Measurements from ENCODE around the gene MOXD1. TPM values are rescaled to one million over a fixed set of nuclear protein-coding genes. Genes with fewer than 3 reads are reported as not detected.

MOXD1 gene
- total RNA-seq, 2 experiments from 2014 or later = not detected

GRCh38 chr6:132390017-132390416 is 11.3 kb downstream of the MOXD1 start:
- H3K27ac Mint-ChIP-seq = no peak overlapping the region
- peaks cover 8% of the 10 kb centered on the region for H3K9me3 Mint-ChIP-seq
- H3K36me3 Mint-ChIP-seq = no peaks in the 10 kb centered on the region
- no peak overlapping the region for H3K4me3 Mint-ChIP-seq
- no peaks in the 10 kb centered on the region for H3K4me1 Mint-ChIP-seq
- no peak for DNase-seq
- no peak for ATAC-seq (ENCODE audit: low read depth)
- POLR2A ChIA-PET = no interaction called here
- peaks cover 10% of the 10 kb centered on the region for H3K27me3 Mint-ChIP-seq

GRCh38 chr6:132388291-132388690 is 13.0 kb downstream of the MOXD1 start:
- Mint-ChIP-seq H3K27me3 (no peaks in the 10 kb centered on the region), H3K9me3 (peaks cover 3% of the 10 kb centered on the region), H3K36me3 (no peaks in the 10 kb centered on the region), H3K4me3 (no peak overlapping the region), H3K27ac (no peak overlapping the region), H3K4me1 (no peaks in the 10 kb centered on the region)
- POLR2A ChIA-PET = no interaction called here
- no peak for ATAC-seq (ENCODE audit: low read depth)
- no peak for DNase-seq

- Mint-ChIP-seq H3K27ac (no peak overlapping the region), H3K4me1 (no peaks in the 10 kb centered on the region), H3K36me3 (no peaks in the 10 kb centered on the region), H3K27me3 (peaks cover 20% of the 10 kb centered on the region), H3K9me3 (peaks cover 8% of the 10 kb centered on the region), H3K4me3 (no peak overlapping the region)
- POLR2A ChIA-PET = no interaction called here
- ATAC-seq (ENCODE audit: low read depth) = no peak
- DNase-seq = no peak
These were observed 18.6 kb downstream of the MOXD1 start for GRCh38 chr6:132382630-132383175.

GRCh38 chr6:132381381-132381780 is 19.9 kb downstream of the MOXD1 start:
- POLR2A ChIA-PET = no interaction called here
- H3K4me1 Mint-ChIP-seq = no peaks in the 10 kb centered on the region

GRCh38 chr6:132380358-132381029 is 20.8 kb downstream of the MOXD1 start:
- DNase-seq (no peak), ATAC-seq (ENCODE audit: low read depth) (no peak)
- H3K36me3 Mint-ChIP-seq = no peaks in the 10 kb centered on the region
- H3K9me3 Mint-ChIP-seq = peaks cover 8% of the 10 kb centered on the region
- H3K27me3 Mint-ChIP-seq = peaks cover 23% of the 10 kb centered on the region
- no peaks in the 10 kb centered on the region for H3K4me1 Mint-ChIP-seq
- H3K4me3 Mint-ChIP-seq = no peak overlapping the region
- H3K27ac Mint-ChIP-seq = no peak overlapping the region
- POLR2A ChIA-PET = no interaction called here

More at GRCh38 chr6:132381381-132381780, 19.9 kb downstream of the MOXD1 start:
- DNase-seq (no peak), ATAC-seq (ENCODE audit: low read depth) (no peak)
- Mint-ChIP-seq H3K4me3 (no peak overlapping the region), H3K27ac (no peak overlapping the region), H3K9me3 (peaks cover 8% of the 10 kb centered on the region), H3K27me3 (peaks cover 23% of the 10 kb centered on the region), H3K36me3 (no peaks in the 10 kb centered on the region)

GRCh38 chr6:132369526-132369925 is 31.7 kb downstream of the MOXD1 start:
- H3K27me3 Mint-ChIP-seq = peaks cover 19% of the 10 kb centered on the region
- H3K9me3 Mint-ChIP-seq = no peaks in the 10 kb centered on the region
- no peaks in the 10 kb centered on the region for H3K36me3 Mint-ChIP-seq
- peaks cover 4% of the 10 kb centered on the region for H3K4me1 Mint-ChIP-seq
- POLR2A ChIA-PET = no interaction called here
- no peak overlapping the region for H3K27ac Mint-ChIP-seq
- H3K4me3 Mint-ChIP-seq = no peak overlapping the region
- ATAC-seq (ENCODE audit: low read depth) (no peak), DNase-seq (no peak)

- DNase-seq (no peak), ATAC-seq (ENCODE audit: low read depth) (no peak)
- Mint-ChIP-seq H3K36me3 (no peaks in the 10 kb centered on the region), H3K27ac (no peak overlapping the region), H3K4me1 (peaks cover 4% of the 10 kb centered on the region), H3K4me3 (no peak overlapping the region), H3K27me3 (peaks cover 20% of the 10 kb centered on the region), H3K9me3 (no peaks in the 10 kb centered on the region)
- POLR2A ChIA-PET = no interaction called here
These were observed 32.3 kb downstream of the MOXD1 start for GRCh38 chr6:132368916-132369481.

- Mint-ChIP-seq H3K4me3 (peak overlapping the region; percentile 26), H3K27me3 (peaks cover 18% of the 10 kb centered on the region), H3K27ac (no peak overlapping the region), H3K4me1 (peaks cover 4% of the 10 kb centered on the region), H3K9me3 (no peaks in the 10 kb centered on the region), H3K36me3 (no peaks in the 10 kb centered on the region)
- ATAC-seq (ENCODE audit: low read depth) = peak; percentile 67
- no peak for DNase-seq
- POLR2A ChIA-PET = no interaction called here
These were observed 35.9 kb downstream of the MOXD1 start for GRCh38 chr6:132365281-132365907.

- POLR2A ChIA-PET = interaction anchor here (0.6 kb wide), 1 partner anchor 24 kb away, joined by 3 read pairs; no protein-coding TSS in a partner anchor
- H3K4me3 Mint-ChIP-seq = no peak overlapping the region
- H3K27me3 Mint-ChIP-seq = peaks cover 17% of the 10 kb centered on the region
- H3K9me3 Mint-ChIP-seq = no peaks in the 10 kb centered on the region
- no peak for ATAC-seq (ENCODE audit: low read depth)
- H3K4me1 Mint-ChIP-seq = peaks cover 4% of the 10 kb centered on the region
- H3K36me3 Mint-ChIP-seq = no peaks in the 10 kb centered on the region
- no peak overlapping the region for H3K27ac Mint-ChIP-seq
- no peak for DNase-seq
These were observed 36.8 kb downstream of the MOXD1 start for GRCh38 chr6:132364306-132365074.

- Mint-ChIP-seq H3K4me1 (peaks cover 4% of the 10 kb centered on the region), H3K27ac (no peak overlapping the region), H3K9me3 (no peaks in the 10 kb centered on the region), H3K27me3 (peaks cover 9% of the 10 kb centered on the region), H3K4me3 (no peak overlapping the region), H3K36me3 (no peaks in the 10 kb centered on the region)
- ATAC-seq (ENCODE audit: low read depth) (no peak), DNase-seq (no peak)
- POLR2A ChIA-PET = no interaction called here
These were observed 38.7 kb downstream of the MOXD1 start for GRCh38 chr6:132362442-132363185.

- ATAC-seq (ENCODE audit: low read depth) (no peak), DNase-seq (no peak)
- POLR2A ChIA-PET = no interaction called here
- no peaks in the 10 kb centered on the region for H3K9me3 Mint-ChIP-seq
- H3K4me1 Mint-ChIP-seq = peaks cover 4% of the 10 kb centered on the region
- no peak overlapping the region for H3K4me3 Mint-ChIP-seq
- H3K36me3 Mint-ChIP-seq = no peaks in the 10 kb centered on the region
- H3K27me3 Mint-ChIP-seq = peaks cover 9% of the 10 kb centered on the region
- no peak overlapping the region for H3K27ac Mint-ChIP-seq
These were observed 40.2 kb downstream of the MOXD1 start for GRCh38 chr6:132361101-132361500.

- POLR2A ChIA-PET = no interaction called here
- no peak overlapping the region for H3K4me3 Mint-ChIP-seq
- peaks cover 4% of the 10 kb centered on the region for H3K9me3 Mint-ChIP-seq
- ATAC-seq (ENCODE audit: low read depth) (no peak), DNase-seq (no peak)
- peaks cover 9% of the 10 kb centered on the region for H3K27me3 Mint-ChIP-seq
- peaks cover 4% of the 10 kb centered on the region for H3K4me1 Mint-ChIP-seq
- H3K27ac Mint-ChIP-seq = no peak overlapping the region
- peaks cover 5% of the 10 kb centered on the region for H3K36me3 Mint-ChIP-seq
These were observed 41.4 kb downstream of the MOXD1 start for GRCh38 chr6:132359886-132360285.

GRCh38 chr6:132357120-132357519 is 44.2 kb downstream of the MOXD1 start:
- peaks cover 4% of the 10 kb centered on the region for H3K9me3 Mint-ChIP-seq

More at GRCh38 chr6:132357120-132357519, 44.2 kb downstream of the MOXD1 start:
- H3K4me3 Mint-ChIP-seq = no peak overlapping the region
- DNase-seq (no peak), ATAC-seq (ENCODE audit: low read depth) (no peak)
- POLR2A ChIA-PET = no interaction called here
- H3K4me1 Mint-ChIP-seq = peaks cover 16% of the 10 kb centered on the region
- H3K27me3 Mint-ChIP-seq = peaks cover 5% of the 10 kb centered on the region
- peaks cover 7% of the 10 kb centered on the region for H3K36me3 Mint-ChIP-seq
- no peak overlapping the region for H3K27ac Mint-ChIP-seq

All from activated naive CD8-positive, alpha-beta T cell treated with anti-CD3 and anti-CD28 coated beads, Interleukin-2, amount 10 ng/mL, durations not matched to agents 7 days and 5 days (primary cell).